ENCODE results near the gene KCNE2.
"Not testable (repeated sequence)": the region's sequence is repeated elsewhere in the genome, so short reads cannot be mapped to it uniquely, and the experiment has no call there.

The KCNE2 gene

GRCh38 chr21:34372321-34372720, 8.5 kb downstream of the KCNE2 start:
- H3K4me3 ChIP-seq (ENCODE audit: low read depth, low read length), result no peak overlapping the region

DNA sequence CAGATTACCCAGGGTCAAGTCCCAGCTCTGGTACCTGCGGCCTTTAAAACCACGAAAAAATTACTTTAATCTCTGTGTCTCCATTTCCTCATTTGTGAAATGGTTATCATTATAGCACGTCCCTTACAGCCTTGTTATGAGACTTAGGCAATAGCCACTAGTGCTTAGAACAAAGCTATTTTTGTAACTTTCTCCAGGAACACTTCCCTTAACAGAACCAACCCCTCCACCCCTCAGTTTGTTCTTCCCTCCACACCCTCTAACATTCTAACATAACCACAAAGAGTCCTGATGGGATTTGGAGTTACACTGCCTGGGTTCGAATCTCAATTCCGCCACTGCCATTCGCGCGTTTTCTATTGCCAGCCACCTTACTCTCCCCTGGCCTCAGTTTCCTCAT, 10.7 kb downstream of the KCNE2 start:
- not testable (repeated sequence) for H3K4me3 ChIP-seq (ENCODE audit: low read depth, low read length)

More at GRCh38 chr21:34372321-34372720, 8.5 kb downstream of the KCNE2 start:
- TF ChIP-seq, protein P1, sequence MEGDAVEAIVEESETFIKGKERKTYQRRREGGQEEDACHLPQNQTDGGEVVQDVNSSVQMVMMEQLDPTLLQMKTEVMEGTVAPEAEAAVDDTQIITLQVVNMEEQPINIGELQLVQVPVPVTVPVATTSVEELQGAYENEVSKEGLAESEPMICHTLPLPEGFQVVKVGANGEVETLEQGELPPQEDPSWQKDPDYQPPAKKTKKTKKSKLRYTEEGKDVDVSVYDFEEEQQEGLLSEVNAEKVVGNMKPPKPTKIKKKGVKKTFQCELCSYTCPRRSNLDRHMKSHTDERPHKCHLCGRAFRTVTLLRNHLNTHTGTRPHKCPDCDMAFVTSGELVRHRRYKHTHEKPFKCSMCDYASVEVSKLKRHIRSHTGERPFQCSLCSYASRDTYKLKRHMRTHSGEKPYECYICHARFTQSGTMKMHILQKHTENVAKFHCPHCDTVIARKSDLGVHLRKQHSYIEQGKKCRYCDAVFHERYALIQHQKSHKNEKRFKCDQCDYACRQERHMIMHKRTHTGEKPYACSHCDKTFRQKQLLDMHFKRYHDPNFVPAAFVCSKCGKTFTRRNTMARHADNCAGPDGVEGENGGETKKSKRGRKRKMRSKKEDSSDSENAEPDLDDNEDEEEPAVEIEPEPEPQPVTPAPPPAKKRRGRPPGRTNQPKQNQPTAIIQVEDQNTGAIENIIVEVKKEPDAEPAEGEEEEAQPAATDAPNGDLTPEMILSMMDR (IDR thresholded peaks at IDR 0.05; ENCODE audit: borderline replicate concordance, insufficient read depth, low read depth, low read length), result no peak

DNA sequence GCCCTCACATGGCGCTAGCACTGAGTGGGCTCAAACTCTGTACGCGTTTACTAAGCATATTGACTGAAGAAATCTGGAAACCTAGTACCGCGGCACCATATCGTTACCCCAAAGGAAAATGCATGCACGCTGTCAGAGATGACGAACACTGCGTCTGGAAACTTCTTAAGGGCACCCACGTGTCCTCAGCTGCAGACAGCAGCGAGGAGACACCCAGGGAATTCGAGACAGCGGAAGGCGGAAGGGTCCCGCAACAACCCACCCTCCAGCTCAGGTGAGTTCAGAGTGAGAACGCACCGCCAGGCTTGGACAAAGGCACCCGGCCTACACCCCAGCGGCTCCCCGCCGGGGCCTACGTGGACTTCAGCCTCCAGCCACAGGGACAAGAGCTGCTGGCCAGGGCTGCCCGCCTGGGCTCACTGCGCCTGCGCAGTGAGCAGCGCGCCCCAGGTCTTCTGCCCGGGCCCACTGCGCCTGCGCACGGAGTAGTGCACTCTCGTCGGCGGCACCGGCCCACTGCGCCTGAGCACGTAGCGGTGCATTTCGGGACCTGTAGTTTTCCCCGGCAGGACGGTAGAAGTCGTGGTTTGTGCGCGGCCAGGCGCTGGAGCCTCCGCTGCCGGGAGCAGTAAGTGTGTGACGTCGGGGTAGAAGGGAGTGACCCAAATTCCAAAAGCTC, 11.3 kb downstream of the KCNE2 start, which contains the start of gene SMIM11:
TSS of gene SMIM11 (plus strand) at position 568 of the 679 bp plus-strand sequence. CDS start 3,998 bp downstream, outside the sequence.
- H3K4me3 ChIP-seq (ENCODE audit: low read depth, low read length), result not testable (repeated sequence)

- H3K4me3 ChIP-seq (ENCODE audit: low read depth, low read length), result not testable (repeated sequence)
Observed at GRCh38 chr21:34375619-34375972, 11.8 kb downstream of the KCNE2 start.

DNA sequence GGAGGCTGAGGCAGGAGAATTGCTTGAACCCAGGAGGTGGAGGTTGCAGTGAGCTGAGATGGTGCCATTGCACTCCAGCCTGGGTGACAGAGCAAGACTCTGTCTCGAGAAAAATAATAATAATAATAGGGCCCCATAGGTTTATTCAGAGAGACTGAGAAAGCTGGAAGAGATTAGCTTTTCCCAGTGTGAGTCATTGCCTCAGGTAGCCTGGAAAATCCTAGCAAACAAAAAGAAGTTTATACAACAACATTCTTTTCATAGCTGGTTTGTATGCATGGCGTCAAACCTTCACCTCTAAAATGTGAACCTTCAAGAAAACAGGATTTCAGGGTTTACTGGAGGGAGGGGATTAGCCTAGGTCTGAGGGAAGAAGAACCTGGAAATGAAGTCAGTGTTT, 19.3 kb downstream of the KCNE2 start:
- not testable (repeated sequence) for H3K4me3 ChIP-seq (ENCODE audit: low read depth, low read length)

GRCh38 chr21:34383724-34384415, 20.1 kb downstream of the KCNE2 start:
- not testable (repeated sequence) for H3K4me3 ChIP-seq (ENCODE audit: low read depth, low read length)

DNA sequence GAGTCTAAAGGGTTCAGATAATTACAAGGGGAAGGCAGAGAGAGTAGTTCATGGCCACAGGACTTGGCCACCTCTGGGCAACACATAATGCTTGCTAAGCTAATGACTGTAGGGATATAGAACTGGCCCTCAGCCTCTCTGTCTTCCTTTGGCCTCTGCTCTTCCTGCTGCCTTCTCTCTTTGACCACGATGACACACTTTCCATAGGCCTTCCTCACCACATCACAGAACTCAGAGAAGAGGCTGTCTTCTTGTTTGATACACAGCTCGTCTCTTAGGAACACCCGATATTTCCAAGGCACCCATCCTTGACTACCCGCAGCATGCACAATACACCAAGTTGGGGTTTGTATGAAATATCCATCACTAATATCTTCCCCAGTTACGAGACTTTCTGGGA, 36.7 kb downstream of the KCNE2 start:
- H3K4me3 ChIP-seq (ENCODE audit: low read depth, low read length), result not testable (repeated sequence)

DNA sequence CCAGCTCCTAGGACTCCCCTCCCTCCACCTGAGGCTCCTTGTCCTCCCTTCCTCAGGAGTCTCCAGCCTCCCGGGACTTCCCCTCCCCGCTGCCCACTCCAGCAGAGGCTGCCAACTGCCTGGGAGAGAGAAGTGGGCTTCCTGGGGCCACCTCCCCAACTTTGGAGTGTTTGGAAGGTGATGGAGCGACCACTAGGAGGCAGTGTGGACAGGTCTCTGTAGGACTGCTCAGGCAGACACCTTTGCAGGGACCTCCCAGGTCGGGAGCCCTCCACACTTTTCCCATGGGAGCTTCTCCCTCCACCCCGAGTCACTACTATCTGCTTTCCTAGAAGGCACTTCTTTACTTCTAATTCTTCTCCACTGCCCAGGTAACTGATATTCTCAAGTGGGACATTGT, 40.9 kb downstream of the KCNE2 start:
- H3K4me3 ChIP-seq (ENCODE audit: low read depth, low read length), result not testable (repeated sequence)

- H3K4me3 ChIP-seq (ENCODE audit: low read depth, low read length), result not testable (repeated sequence)
Observed at GRCh38 chr21:34405686-34406085, 41.9 kb downstream of the KCNE2 start.

GRCh38 chr21:34406102-34406501, 42.3 kb downstream of the KCNE2 start:
- not testable (repeated sequence) for H3K4me3 ChIP-seq (ENCODE audit: low read depth, low read length)

DNA sequence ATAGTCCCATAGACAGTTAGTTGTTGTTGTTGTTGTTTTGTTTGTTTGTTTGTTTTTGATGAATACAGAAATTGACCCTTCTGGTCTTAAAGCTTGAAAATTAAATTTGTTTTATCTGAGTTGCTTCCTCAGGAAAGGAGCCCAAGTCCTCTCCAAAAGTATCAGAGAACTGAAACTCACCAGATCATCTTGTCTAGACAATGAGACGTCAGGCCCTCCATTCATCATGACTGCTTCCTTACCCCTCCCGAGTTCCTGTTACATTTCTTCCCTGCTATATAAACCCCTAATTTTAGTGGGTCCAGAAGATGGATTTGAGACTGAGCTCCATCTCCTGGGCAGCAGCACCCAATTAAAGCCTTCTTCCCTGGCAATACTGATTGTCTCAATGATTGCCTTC, 42.9 kb downstream of the KCNE2 start:
- not testable (repeated sequence) for H3K4me3 ChIP-seq (ENCODE audit: low read depth, low read length)

- H3K4me3 ChIP-seq (ENCODE audit: low read depth, low read length), result not testable (repeated sequence)
Observed at GRCh38 chr21:34407294-34407693, 43.5 kb downstream of the KCNE2 start.

GRCh38 chr21:34417448-34418077, 53.8 kb downstream of the KCNE2 start:
- not testable (repeated sequence) for H3K4me3 ChIP-seq (ENCODE audit: low read depth, low read length)
